ENCODE data around the gene ADGRL3.
"Not testable (repeated sequence)": the region's sequence is repeated elsewhere in the genome, so short reads cannot be mapped to it uniquely, and the experiment has no call there.

ADGRL3 gene

DNA sequence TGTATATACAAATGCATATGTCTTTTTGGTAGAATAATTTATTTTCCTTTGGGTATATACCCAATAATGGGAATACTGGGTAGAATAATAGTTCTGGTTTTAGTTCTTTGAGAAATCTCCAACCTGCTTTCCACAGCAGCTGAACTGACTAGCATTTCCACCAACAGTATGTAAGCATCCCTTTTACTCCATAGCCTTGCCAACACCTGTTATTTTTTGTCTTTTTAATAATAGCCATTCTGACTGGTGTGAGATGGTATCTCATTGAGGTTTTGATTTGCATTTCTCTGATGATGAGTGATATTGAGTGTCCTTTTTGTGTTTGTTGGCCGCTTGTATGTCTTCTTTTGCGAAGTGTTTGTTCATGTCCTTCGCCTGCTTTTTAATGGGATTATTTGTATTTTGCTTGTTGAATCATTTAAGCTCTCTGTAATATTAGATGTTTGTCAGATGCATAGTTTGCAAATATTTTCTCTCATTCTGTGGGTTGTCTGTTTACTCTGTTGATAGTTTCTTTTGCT lies 309.7 kb downstream of the ADGRL3 start:
- DNase-seq = not testable (repeated sequence)

DNA sequence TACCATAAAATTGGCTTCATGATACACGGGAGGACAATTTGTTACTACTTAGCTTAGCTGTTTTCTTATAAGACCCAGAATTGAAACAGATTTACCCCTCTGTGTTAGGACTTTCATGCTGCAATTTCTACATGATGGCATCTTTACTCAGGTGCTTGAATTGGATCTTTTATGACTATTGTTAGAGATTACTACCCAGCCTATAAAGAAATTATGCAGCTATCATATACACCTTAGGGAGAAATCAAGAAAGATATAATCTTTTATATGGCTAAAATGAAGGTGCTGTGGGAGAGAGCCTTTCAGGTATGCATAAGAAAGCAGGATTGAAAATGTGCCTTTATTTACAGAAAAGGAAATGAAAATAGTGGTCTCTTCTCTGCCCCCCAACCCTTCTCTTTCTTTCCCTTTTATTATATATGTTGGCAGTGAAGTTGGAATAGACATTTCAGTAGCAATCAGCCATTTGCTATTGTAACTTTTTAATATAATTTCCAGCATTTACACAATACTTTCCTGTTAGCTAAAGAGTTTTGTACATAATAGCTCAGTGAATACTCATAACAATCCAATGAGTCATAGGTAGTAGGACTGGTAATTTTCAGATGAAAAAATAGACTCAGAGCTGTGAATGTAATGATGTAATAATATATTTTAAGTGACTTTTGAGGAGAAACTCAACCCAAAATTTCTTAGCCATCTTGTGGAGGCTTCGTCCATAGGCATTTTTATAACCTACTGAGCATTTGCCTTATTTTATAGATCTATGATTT lies 311.8 kb downstream of the ADGRL3 start:
- DNase-seq = no peak

DNA sequence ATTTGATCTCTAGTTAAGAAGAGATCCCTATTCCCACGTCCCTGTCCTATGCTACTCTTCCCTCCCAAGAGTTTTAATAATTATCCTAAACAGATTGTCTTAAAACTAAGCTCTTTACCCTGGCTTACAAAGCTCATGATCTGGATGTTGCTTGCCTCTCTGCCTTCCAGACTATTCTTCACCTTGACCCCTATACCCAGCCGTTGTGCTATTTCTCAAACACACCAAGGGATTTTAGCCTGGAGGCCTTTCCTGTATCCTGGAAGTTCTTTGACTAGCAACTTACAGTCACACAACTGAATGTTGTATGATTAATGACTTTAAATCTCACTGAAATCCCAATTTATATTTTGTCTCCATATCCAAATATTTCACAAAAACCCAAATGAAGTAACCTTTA lies 314.9 kb downstream of the ADGRL3 start:
- DNase-seq = no peak

DNA sequence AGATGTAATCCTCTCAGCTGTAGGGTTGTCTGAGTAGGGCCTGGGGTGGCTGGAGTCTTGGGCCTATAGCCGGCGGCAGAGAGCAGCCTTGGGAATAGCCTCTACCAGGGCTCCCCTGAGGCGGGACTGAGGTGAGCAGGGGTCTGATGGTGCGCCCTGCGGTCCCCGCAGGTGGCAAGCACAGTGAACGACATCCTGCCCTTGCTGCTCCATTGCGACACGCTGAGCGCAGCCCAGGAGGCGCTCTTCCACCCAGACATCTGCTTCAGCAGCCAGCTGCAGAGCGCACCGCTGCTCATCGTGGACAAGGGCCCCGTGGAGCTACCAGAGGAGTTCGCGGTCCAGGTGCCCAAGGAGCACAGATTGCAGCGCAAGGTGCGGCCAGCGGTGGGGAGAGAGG lies 317.0 kb downstream of the ADGRL3 start:
- DNase-seq = no peak

DNA sequence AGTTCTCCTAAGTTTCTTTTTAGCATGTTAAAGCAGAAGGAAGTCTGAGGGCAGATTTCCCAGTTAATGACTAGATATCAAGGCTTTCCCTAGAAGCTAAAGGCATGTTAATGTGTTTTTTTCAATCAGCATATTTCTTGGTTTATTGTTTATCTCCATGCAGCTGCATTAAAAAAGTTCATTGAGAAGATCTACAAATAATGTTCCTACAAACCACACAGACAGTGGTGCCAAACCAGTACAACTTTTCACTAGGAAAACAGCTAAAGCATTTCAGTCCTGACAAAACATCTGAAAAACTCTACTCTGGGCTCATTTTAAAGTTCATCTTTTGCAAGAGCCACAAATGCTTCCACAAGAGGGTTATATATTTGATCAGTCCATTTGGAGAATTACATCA lies 320.0 kb downstream of the ADGRL3 start:
- DNase-seq = no peak

DNA sequence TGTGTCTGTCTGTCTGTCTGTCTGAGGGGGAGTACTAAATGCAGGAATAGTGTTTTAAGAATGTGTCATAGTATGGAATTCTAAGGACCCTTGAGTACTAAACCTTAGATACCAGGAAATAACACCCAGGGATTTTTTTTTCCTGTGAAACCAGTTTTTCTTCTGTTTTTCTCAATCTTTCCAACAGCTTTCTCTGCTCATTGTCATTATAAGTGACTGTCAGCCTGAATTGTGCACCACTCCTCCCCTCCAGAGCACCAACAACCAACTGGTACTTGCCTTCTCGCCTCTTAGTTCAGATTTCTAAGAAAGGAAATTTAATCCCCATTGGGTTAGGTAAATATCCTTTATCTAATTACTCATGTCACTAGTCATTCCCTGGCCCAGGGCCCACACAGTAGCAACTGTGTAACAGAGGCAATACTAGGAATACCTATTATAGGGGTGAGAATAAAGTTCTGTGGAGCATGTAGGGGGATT lies 320.6 kb downstream of the ADGRL3 start:
- no peak for DNase-seq

DNA sequence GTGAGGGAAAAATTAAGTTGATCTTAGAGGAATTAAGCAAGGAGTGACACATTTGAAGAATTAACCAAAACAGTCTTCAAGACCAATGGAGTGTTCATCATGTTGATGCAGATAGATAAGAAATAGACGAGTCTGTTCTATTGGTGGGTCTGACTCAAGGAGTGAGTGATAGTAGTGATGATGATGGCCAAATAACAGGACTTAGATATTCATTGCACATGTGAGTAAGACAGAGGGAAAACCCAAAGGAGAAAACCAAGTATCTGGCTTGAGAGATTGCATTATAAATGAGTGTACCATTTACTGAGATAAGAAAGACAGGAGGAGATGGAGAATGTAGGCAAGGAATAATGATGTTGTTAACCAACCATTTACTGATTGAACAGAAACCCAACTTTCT lies 321.3 kb downstream of the ADGRL3 start:
- DNase-seq = no peak

DNA sequence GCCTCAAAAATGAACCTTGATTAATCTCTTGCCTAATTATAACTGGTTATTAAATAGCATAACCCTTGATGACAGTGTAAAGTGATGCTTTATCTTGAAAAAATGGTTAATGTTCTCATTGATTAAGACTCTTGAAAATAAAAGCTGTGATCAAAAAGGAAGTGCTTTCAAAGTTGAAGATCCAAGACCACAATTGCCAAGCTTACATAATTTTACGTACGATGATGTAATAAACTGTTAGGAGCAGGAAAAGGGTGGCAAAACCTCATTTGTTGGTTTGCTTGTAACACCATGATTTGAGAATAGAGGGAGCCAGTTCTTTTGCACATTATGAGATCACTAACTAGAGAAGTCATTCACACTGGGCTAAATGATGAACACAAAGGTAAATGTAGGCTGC lies 322.2 kb downstream of the ADGRL3 start:
- no peak for DNase-seq

DNA sequence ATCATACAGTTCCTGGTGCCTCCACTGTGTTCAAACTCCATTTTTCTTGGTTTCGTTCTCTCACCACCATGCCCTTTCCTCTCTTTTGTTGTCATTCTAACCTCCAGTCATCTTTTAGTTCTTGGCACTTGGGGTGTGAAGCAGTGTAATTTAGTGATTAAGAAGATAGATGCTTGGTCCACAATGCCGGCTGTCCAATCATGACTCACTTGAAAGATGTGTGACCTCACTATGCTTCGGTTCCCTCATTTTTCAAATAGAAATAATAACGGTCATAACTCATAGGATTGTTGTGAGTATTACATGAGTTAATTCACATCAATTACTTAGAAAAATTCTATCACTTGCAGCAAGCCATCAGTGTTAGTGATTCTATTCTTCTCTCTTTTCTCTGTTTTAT lies 327.8 kb downstream of the ADGRL3 start:
- DNase-seq = no peak

DNA sequence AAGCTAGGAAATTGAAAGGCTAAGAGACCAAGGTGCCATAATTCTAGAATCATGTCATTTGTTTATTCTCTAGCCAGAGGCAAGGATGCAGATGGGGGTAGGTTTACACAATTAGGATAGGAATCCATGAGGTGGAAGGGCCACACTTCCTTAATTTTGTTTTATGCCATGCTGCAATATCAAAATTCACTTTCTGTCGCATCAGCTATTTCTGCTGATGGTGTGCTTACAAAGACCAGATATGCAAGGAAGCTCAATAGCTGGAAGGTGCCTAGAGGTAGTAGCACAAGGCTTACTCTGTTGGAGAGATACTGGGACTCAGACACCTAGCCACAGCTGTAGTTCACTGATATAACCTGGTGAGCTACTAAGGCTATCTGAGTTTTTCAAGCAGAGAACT lies 328.5 kb downstream of the ADGRL3 start:
- no peak for DNase-seq

DNA sequence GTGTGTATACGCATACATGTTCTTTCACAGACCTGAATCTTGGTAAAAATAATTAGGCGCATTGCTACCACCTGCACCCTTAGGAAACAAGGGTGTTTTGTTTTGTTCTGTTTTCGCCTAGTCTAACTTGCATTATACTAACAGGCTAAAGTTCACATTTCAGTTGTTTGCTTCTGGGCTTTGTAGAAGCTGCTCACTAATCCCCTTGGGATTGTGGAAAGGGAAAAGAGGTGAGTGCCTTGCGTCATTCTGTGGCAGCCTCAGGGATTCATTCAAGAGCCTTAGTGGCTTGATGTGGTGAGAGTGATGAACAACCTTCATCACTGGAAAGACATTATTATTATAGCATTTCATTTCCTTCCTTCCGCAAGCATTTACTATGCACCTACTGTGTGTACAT lies 331.1 kb downstream of the ADGRL3 start:
- DNase-seq = no peak

DNA sequence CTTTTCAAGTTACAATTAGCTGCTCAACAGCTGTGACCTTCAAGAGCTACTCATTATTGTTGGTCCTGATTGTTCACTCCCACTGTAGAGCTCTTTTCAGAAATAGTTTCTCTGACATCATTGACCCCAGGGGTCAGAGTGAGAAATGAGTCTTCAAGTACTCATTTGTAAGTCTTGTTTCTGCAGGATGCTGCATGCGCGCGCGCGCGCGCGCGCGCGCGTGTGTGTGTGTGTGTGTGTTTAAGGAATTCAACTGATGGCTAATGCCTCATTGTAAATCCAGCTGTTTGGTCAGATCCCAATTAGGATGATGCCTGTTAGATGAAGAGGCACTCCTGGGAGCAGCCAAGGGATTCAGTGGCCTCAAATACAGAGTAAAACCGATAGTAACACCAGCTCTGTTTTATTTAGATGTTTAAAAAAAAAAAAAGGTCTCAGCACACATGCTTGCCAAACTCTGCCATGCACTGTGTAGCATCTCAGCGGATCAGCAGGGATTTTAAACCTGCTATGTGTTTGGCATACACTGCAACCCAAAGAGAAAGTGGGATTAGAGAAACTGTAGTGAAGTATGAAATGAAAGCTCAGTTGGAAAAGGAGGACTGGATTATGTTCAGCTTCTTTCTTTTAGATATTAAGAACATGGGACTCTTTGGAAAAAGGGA lies 332.3 kb downstream of the ADGRL3 start:
- DNase-seq = no peak

DNA sequence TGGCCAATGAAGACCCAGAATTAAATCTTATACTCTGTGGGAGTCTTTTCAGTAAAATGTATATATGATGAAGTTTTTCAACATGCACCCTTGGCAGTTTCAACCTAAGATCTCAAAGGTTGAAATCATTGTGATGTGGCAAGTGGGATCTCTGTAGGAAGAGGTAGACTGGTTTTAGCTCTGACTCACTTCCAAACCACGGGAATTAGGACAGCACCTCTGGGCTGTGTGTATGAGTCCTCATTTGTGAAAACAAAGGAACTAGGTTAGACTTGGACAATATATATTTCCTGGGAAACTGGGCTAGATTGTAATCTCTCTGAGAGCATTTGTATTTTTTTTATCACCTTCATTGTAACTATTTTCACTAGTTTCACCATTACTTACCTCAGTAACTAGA lies 333.0 kb downstream of the ADGRL3 start:
- DNase-seq = no peak

DNA sequence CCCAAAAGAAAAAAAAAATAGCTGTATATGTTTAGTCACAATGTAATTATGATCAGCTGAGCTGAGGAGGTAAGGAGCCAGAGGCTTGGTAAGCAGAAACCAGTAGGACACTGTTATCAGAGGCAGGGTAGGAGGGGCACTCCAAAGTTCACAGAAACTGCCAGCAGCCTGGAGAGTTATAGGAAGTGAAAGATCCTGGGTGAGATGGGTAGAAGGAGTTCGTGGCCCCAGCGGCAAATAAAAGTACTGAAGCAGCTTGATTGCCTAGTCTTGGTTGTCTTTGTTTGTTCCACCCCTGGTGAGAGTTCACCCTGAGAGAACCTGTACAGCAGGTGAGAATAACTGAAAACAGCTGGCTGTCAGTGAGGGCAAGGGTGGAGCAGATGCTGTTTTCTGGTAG lies 340.8 kb downstream of the ADGRL3 start:
- DNase-seq = no peak

DNA sequence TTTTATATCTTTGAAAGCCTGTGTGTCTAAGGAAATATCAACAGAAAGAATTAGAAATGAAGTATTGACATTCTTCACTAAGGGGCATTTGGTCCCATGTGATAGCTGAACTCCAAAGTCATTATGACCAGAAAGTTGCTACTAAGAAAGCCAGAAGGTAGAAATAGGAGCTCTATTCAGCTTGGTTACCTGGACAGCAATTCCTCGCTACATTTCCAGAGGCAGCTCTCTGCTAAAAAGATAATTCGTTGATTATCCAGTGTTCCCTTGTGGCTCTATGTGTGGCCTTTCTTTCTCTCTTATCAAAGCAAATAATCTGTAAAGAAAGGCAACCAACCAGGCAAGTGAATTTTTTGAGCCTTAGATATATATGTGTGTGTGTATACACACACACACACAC lies 341.3 kb downstream of the ADGRL3 start:
- no peak for DNase-seq

DNA sequence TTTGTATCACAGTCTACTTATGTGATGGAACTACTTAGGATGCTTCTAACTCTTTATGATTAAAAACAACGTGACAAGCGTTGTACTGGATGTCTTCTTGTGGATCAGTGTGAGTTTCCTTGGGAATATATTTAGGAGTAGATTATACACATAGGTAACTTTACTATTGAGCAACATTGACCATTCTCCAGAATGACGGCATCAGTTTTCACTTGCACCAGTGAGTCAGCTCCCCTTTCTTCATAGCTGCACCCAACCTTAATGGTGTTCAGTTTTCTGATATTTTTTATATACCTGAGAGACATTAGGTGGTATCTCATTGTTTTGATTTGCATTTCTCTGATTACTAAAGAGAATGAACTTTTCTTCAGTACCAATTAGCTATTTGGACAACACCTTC lies 343.9 kb downstream of the ADGRL3 start:
- no peak for DNase-seq

DNA sequence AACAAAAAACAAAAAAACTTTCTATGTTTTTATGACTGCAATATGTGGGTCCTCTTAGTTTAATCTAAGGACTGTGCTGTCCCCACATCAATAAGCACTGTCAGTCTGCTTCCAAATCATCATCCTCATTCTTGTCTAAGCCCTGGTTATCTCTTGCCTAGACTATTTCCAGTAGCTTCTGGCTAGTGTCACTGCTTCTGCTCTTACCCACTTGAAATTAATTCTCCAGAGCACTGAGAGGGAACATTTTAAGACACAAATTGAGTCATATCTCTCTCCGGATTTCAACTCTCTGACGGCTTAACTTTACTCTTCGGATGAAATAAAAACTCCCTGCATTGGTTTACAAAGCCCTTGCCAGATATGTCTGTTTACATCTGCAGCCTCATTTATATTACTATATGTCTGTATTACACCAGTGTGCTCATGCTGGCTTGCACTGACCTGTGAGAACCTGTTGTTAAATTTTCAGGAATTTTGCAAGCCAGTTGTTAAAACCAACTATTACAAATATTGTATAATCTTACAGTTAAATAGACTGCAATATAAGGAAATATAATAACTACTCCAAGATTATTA lies 345.9 kb downstream of the ADGRL3 start:
- no peak for DNase-seq

DNA sequence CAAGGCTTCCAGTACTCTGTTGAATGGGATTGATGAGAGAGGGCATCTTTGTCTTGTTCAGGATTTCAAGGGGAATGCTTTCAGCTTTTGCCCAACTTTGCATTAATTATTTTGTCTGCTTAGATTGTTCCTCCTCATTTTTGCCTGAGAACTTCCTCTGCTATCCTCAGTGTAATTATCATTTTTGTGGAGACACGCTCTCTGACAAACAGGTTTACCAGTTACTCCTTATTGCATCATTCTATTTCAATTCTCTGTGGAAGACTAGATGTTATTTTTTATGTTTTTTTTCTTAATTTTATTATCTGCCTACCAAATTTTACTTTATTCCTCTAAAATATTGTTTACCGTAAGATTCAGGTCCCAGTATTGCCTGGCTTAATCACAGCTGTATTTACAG lies 349.2 kb downstream of the ADGRL3 start:
- DNase-seq = no peak

DNA sequence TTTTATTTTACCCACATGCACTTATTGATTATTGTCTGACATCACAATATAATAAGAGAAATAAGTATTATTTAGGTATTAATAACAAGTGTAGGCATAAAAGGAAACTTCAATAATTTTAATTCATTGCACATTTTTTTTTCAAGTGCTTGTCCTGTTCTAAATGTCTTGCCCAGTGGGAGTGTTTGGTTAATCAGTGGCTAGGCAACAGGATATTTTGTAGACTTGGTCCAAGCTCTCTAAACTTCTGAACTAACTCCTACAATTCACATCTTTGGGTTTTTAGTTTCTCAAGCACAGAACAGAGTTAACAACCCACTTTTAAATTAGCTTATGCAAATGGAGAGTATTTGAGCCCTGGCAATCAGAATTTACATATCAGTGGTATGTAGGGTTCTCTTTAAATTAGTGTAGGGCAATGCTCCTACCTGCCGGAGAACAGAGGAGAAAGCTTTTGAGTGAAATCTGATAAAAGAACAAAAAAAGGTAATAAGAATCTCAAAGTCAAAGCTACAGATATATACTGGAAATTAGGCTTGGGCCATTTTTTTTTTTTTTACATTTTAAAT lies 353.5 kb downstream of the ADGRL3 start:
- DNase-seq = no peak

DNA sequence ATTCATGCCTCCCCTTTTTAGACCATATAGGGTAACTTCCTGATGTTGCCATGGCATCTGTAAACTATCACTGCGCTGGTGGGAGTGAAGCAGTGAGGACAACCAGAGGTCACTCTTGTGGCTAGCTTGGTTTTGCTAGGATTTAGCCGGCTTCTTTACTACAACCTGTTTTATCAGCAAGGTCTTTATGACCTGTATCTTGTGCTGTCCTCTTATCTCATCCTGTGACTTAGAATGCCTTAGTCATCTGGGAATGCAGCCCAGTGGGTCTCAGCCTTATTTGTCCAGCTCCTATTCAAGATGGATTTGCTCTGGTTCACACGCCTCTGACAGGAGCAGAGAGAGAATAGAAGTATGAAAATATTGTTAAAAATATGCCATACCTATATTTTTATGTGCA lies 355.7 kb downstream of the ADGRL3 start:
- DNase-seq = no peak

DNA sequence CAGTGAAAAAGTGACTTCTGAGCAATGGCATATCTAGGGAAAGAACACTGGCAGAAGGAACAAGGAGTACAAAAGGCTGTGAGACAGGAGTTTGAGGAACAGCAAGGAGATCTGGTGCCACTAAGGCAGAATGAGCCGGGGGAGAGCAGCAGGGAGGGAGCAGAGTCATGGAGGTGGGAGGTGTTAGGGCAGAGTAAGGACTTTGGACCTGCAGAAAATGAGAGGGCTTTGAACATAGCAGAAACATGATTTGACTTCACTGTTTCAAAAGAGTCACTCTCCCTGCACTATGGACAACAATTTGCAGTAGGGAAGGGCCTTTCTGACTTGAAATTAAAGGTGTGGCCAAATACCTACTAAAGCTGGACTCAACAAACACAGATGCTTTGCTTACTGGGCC lies 356.2 kb downstream of the ADGRL3 start:
- no peak for DNase-seq

DNA sequence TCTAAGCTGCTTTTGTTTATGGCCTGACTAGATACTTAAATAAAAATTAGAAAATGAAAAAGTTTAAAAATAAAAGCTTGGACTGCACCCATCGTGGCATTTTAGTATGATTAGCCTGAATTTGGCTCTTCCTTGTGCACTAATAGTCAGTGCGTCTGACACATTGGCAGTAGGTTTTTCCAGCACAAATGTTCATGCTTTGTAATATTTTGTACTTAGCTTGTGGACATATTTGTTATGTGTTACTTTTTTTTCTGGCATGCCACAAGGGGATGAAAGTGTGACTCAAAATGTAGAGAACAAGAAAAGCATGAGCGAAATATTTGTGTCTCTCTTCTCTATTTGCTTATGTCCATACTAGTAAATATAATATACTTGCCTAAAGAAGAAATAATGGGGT lies 359.3 kb downstream of the ADGRL3 start:
- DNase-seq = no peak

DNA sequence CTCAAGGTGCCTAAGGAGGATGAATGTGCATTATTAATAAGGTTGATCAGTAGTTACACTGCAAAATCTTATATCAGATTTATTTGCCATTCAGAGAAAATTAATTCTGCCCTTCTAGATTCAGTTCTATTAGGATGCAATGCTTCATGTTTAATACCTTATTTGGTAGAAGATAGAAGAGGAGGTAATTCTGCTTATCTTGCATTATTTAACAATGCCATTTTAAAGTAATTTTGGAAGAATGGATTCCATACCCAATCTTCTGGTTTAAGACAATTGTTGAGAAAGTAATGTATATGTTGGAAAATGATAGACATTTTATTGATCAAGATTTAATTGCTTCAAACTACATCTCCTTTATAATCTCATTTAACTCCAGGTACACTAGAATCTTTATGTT lies 360.9 kb downstream of the ADGRL3 start:
- DNase-seq = no peak
